ENCODE data around the gene TNFRSF13B.

GRCh38 chr17:16932611-16933010 is 39.3 kb downstream of the TNFRSF13B start:
- TF ChIP-seq CTCF (IDR thresholded peaks at IDR 0.05) (no peak), ZFX (IDR thresholded peaks at IDR 0.05; ENCODE audit: borderline replicate concordance) (no peak)

Data from 22Rv1 (cell line).